Measurements from ENCODE around the gene HSPA1B.
A peak's percentile ranks its signal among the peaks of the same experiment; 100 is the strongest.
"Not testable (repeated sequence)": the region's sequence is repeated elsewhere in the genome, so short reads cannot be mapped to it uniquely, and the experiment has no call there.

Gene HSPA1B

GRCh38 chr6:31827286-31828079 is at the start of gene HSPA1B:
Gene HSPA1B (plus strand): TSS chr6:31827738. CDS start chr6:31827951, 213 bp downstream.
- DNase-seq (ENCODE audit: low read depth in 1 of 2, low spot score in 1 of 2): peak; percentile 76 to 81

- DNase-seq (ENCODE audit: low read depth in 1 of 2, low spot score in 1 of 2): no peak
These were observed 49.3 kb upstream of the HSPA1B start for GRCh38 chr6:31778193-31778592.

- DNase-seq (ENCODE audit: low read depth in 1 of 2, low spot score in 1 of 2): no peak
These were observed 48.3 kb upstream of the HSPA1B start for GRCh38 chr6:31778999-31779885.

- no peak for DNase-seq (ENCODE audit: low read depth in 1 of 2, low spot score in 1 of 2)
These were observed 47.6 kb upstream of the HSPA1B start for GRCh38 chr6:31779908-31780307.

- no peak for DNase-seq (ENCODE audit: low read depth in 1 of 2, low spot score in 1 of 2)
These were observed 46.9 kb upstream of the HSPA1B start for GRCh38 chr6:31780507-31781243.

GRCh38 chr6:31781244-31782125 is 46.1 kb upstream of the HSPA1B start:
- DNase-seq (ENCODE audit: low read depth in 1 of 2, low spot score in 1 of 2): no peak

- DNase-seq (ENCODE audit: low read depth in 1 of 2, low spot score in 1 of 2): no peak
These were observed 45.2 kb upstream of the HSPA1B start for GRCh38 chr6:31782126-31782855.

- no peak for DNase-seq (ENCODE audit: low read depth in 1 of 2, low spot score in 1 of 2)
These were observed 43.2 kb upstream of the HSPA1B start for GRCh38 chr6:31784098-31784925.

GRCh38 chr6:31785475-31785874 is 42.1 kb upstream of the HSPA1B start:
- no peak for DNase-seq (ENCODE audit: low read depth in 1 of 2, low spot score in 1 of 2)

- no peak for DNase-seq (ENCODE audit: low read depth in 1 of 2, low spot score in 1 of 2)
These were observed 36.0 kb upstream of the HSPA1B start for GRCh38 chr6:31791324-31792089.

- DNase-seq (ENCODE audit: low read depth in 1 of 2, low spot score in 1 of 2): no peak
These were observed 35.5 kb upstream of the HSPA1B start for GRCh38 chr6:31792090-31792374.

GRCh38 chr6:31792761-31793171 is 34.8 kb upstream of the HSPA1B start:
- no peak for DNase-seq (ENCODE audit: low read depth in 1 of 2, low spot score in 1 of 2)

- DNase-seq (ENCODE audit: low read depth in 1 of 2, low spot score in 1 of 2): not testable (repeated sequence)
These were observed 33.7 kb upstream of the HSPA1B start for GRCh38 chr6:31793927-31794245.

- no peak for DNase-seq (ENCODE audit: low read depth in 1 of 2, low spot score in 1 of 2)
These were observed 33.2 kb upstream of the HSPA1B start for GRCh38 chr6:31794294-31794865.

GRCh38 chr6:31794866-31795615 is 32.5 kb upstream of the HSPA1B start:
- no peak for DNase-seq (ENCODE audit: low read depth in 1 of 2, low spot score in 1 of 2)

GRCh38 chr6:31795616-31796298 is 31.8 kb upstream of the HSPA1B start, which contains the start of gene VARS1:
Gene VARS1 (minus strand): TSS chr6:31795752. CDS start chr6:31795217, 535 bp downstream.
- DNase-seq (ENCODE audit: low read depth in 1 of 2, low spot score in 1 of 2): peak; percentile 64 to 76

GRCh38 chr6:31796993-31797385 is 30.5 kb upstream of the HSPA1B start:
- no peak for DNase-seq (ENCODE audit: low read depth in 1 of 2, low spot score in 1 of 2)
